DOHH2 (cell line): Measurements from ENCODE around the gene GREB1L.

Experiments
- CTCF ChIP-seq: fragments of 200-600 bp; sonication (generic); IDR thresholded peaks from one replicate; pipeline ENCODE4 v1.5.1; 2014; ENCODE audit warnings: antibody characterized with exemption, mild to moderate bottlenecking, low read depth, low read length; ENCODE audit not compliant: poor library complexity, severe bottlenecking
- EZH2phosphoT487 ChIP-seq: fragments of 200-600 bp; sonication (generic); IDR thresholded peaks from 2 replicates; pipeline ENCODE4 v1.6.1; 2017; ENCODE audit warnings: borderline replicate concordance, mild to moderate bottlenecking, antibody characterized with exemption, low read length, moderate library complexity, mixed read lengths

GRCh38 chr18:21270453-21270852 is 28.4 kb downstream of the GREB1L start:
- TF ChIP-seq CTCF (no peak), EZH2phosphoT487 (no peak)
